OCI-LY7 (cell line): ENCODE results near the gene B3GALT4. TPM values are rescaled to one million over a fixed set of nuclear protein-coding genes. Genes with fewer than 3 reads are reported as not detected.

ENCODE experiments used
- Bru-seq: library from RNA; stranded (reverse); fragments of 400-500 nt; gene quantifications from one replicate; lab custom pipeline; 2021; lab: Mats Ljungman, UMichigan
- BruChase-seq, 2 experiments: library from RNA; stranded (reverse); fragments of 400-500 nt; gene quantifications; one replicate each; lab custom pipeline; 2021; lab: Mats Ljungman, UMichigan
- BruUV-seq: library from RNA; stranded (reverse); fragments of 400-500 nt; replicated peaks from 2 replicates; lab custom pipeline; 2021; lab: Mats Ljungman, UMichigan
- CTCF ChIA-PET: fragments of 300-600 bp; sonication (Branson Sonifier 250); formaldehyde crosslinking; loops from one replicate; lab custom pipeline; 2022; ENCODE audit warnings: antibody characterized with exemption; ENCODE audit not compliant: unreplicated experiment; lab: Charles Lee
- POLR2A ChIA-PET: fragments of 300-600 bp; sonication (Branson Sonifier 250); formaldehyde crosslinking; loops from one replicate; lab custom pipeline; 2022; ENCODE audit warnings: antibody characterized with exemption; lab: Charles Lee
- DNase-seq: peaks from one replicate; pipeline ENCODE4 v3.0.0-alpha.2; 2015; ENCODE audit warnings: low spot score
- H2AFZ ChIP-seq: fragments of 200-600 bp; sonication (generic), shearing (Covaris generic); 2 replicates; pipeline ENCODE4 v1.6.1; 2014; ENCODE audit warnings: mild to moderate bottlenecking, antibody characterized with exemption, low read length, moderate library complexity
- H3K27ac ChIP-seq: fragments of 200-600 bp; sonication (generic); 2 replicates; pipeline ENCODE4 v1.5.1; 2014; ENCODE audit warnings: mixed run types, low read depth, mild to moderate bottlenecking, moderate library complexity, low read length, inconsistent platforms; ENCODE audit not compliant: poor library complexity, severe bottlenecking
- H3K36me3 ChIP-seq: fragments of 200-600 bp; sonication (generic); 2 replicates; pipeline ENCODE4 v1.6.1; 2014; ENCODE audit warnings: mild to moderate bottlenecking, antibody characterized with exemption, low read length, moderate library complexity, mixed read lengths; ENCODE audit not compliant: insufficient read depth
- H3K4me1 ChIP-seq: fragments of 200-600 bp; sonication (generic); 2 replicates; pipeline ENCODE4 v1.5.1; 2014; ENCODE audit warnings: mild to moderate bottlenecking, low read length; ENCODE audit not compliant: insufficient read depth, poor library complexity, severe bottlenecking
- H3K4me2 ChIP-seq: fragments of 200-600 bp; sonication (generic); 2 replicates; pipeline ENCODE4 v1.6.1; 2014; ENCODE audit warnings: mild to moderate bottlenecking, low read length
- H3K4me3 ChIP-seq: fragments of 200-600 bp; sonication (generic); 2 replicates; pipeline ENCODE4 v1.5.1; 2014; ENCODE audit warnings: mild to moderate bottlenecking, low read depth, low read length; ENCODE audit not compliant: poor library complexity, severe bottlenecking
- H3K79me2 ChIP-seq: fragments of 200-600 bp; sonication (generic); 2 replicates; pipeline ENCODE4 v1.6.1; 2016; ENCODE audit warnings: low read depth, mild to moderate bottlenecking, low read length, moderate library complexity, mixed read lengths; ENCODE audit not compliant: insufficient read depth
- H3K9me2 ChIP-seq: fragments of 200-600 bp; sonication (generic); 2 replicates; pipeline ENCODE4 v1.6.1; 2016; ENCODE audit warnings: mild to moderate bottlenecking, low read length, mixed read lengths; ENCODE audit not compliant: insufficient read depth
- H3K9me3 ChIP-seq: fragments of 200-600 bp; sonication (generic); 2 replicates; pipeline ENCODE4 v1.6.1; 2014; ENCODE audit warnings: mild to moderate bottlenecking, mixed run types, low read length, mixed read lengths
- H4K20me1 ChIP-seq: fragments of 200-600 bp; sonication (generic); 2 replicates; pipeline ENCODE4 v1.6.1; 2014; ENCODE audit warnings: mild to moderate bottlenecking, antibody characterized with exemption, low read length, moderate library complexity, mixed read lengths; ENCODE audit not compliant: insufficient read depth
- EZH2phosphoT487 ChIP-seq: fragments of 200-600 bp; sonication (generic); IDR thresholded peaks from 2 replicates; pipeline ENCODE4 v1.6.1; 2018; ENCODE audit warnings: low read depth, borderline replicate concordance, mild to moderate bottlenecking, mixed run types, antibody characterized with exemption, low read length, moderate library complexity, mixed read lengths
- intact Hi-C: fragments of 100-400 bp; cut with micrococcal nuclease; formaldehyde crosslinking; loops from one replicate; pipeline ENCODE4 v1.10.0; 2022; ENCODE audit not compliant: unreplicated experiment
- long read RNA-seq: library from polyadenylated mRNA; stranded (forward); transcript quantifications from one replicate; pipeline ENCODE4 v2.0.0, GENCODE V29; 2022
- total RNA-seq, 2 experiments: library from RNA; depleted of rRNA in 1 of 2; stranded (reverse); fragments of >200 nt in 1 of 2; shearing (Covaris generic) in 1 of 2; gene quantifications; 2 replicates each; pipeline ENCODE4 v1.2.3, GENCODE V29; 2014 to 2022
- TF ChIP-seq, protein P1 (sequence below): fragments of 200-600 bp; sonication (generic); conservative IDR thresholded peaks from 2 replicates; pipeline ENCODE4 v1.5.1; 2014; ENCODE audit warnings: mild to moderate bottlenecking, antibody characterized with exemption, low read length, moderate library complexity, mixed read lengths

The B3GALT4 gene, protein sequence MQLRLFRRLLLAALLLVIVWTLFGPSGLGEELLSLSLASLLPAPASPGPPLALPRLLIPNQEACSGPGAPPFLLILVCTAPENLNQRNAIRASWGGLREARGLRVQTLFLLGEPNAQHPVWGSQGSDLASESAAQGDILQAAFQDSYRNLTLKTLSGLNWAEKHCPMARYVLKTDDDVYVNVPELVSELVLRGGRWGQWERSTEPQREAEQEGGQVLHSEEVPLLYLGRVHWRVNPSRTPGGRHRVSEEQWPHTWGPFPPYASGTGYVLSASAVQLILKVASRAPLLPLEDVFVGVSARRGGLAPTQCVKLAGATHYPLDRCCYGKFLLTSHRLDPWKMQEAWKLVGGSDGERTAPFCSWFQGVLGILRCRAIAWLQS
- 13.1 and 14.2 TPM in 2 replicates for total RNA-seq (2014; rRNA removed; shearing (Covaris generic))
- total RNA-seq (2022) = 14.1 and 17.3 TPM in 2 replicates
- Bru-seq, nascent RNA = percentile 49 among the genes with signal in this experiment
- percentile 36 among the genes with signal in this experiment for BruChase-seq, experiment 1, labeled RNA remaining after a 6-hour chase
- percentile 38 among the genes with signal in this experiment for BruChase-seq, experiment 2, labeled RNA remaining after a 2-hour chase
- long read RNA-seq, transcript B3GALT4-204 (1 exons, 1,694 nt) = major isoform, 21 of 21 reads
- long read RNA-seq, partial matches to known transcripts = 0 of 21 reads
- long read RNA-seq, other reads (novel, unspliced or antisense) = 0 of 21 reads

DNA sequence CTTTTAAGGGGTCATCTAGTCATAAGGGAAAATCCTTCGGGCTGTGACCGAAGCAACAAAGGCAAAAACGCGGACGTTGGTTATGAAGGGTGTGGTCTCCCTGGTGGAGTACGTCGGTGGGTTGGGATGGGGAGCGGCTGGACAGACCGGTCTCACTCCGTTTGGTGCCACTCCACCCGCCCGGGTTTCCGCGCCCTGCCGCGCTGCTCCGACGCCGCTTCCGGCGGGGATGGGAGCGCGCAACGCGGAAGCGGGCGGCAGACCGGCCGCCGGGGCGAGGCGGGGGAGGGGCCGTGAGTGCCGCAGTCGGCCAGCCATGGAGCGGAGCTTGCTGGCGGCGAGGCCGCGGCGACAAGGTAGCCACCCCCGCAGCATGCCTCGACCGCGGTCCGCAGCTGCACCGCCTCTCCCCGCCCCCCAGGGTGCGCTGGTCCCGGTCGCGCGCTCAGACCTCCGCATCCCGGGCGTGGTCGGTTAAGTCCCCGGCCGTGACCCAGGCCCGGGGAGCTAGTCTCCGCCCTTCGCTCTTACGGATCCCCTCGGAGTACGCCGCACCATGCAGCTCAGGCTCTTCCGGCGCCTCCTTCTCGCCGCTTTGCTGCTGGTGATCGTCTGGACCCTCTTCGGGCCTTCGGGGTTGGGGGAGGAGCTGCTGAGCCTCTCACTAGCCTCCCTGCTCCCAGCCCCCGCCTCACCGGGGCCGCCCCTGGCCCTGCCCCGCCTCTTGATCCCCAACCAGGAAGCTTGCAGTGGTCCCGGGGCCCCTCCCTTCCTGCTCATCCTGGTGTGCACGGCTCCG lies at the start of gene B3GALT4:
B3GALT4 (plus strand) TSS at position 260 of the 799 bp plus-strand sequence; CDS start at position 557, 297 bp downstream.
- Histone ChIP-seq H3K9me3 (no peaks in the 10 kb centered on the region), H3K36me3 (peaks cover 92% of the 10 kb centered on the region), H3K4me3 (peak within 1 kb of the TSS; percentile 97), H3K79me2 (peaks cover 39% of the 10 kb centered on the region), H3K4me1 (peaks cover 58% of the 10 kb centered on the region), H3K9me2 (no peaks in the 10 kb centered on the region), H3K27ac (peak within 1 kb of the TSS; percentile 93), H2AFZ (peak within 1 kb of the TSS; percentile 9; the same call in 1 of the 2 replicates), H4K20me1 (peaks cover 31% of the 10 kb centered on the region), H3K4me2 (peak within 1 kb of the TSS; percentile 93)
- DNase-seq = peak; percentile 83
- intact Hi-C loops = loop anchor here (2.0 to 5.0 kb wide), 3 partner anchors 68 to 150 kb away; partner anchors contain the start of gene KIFC1
- TF ChIP-seq, protein P1, sequence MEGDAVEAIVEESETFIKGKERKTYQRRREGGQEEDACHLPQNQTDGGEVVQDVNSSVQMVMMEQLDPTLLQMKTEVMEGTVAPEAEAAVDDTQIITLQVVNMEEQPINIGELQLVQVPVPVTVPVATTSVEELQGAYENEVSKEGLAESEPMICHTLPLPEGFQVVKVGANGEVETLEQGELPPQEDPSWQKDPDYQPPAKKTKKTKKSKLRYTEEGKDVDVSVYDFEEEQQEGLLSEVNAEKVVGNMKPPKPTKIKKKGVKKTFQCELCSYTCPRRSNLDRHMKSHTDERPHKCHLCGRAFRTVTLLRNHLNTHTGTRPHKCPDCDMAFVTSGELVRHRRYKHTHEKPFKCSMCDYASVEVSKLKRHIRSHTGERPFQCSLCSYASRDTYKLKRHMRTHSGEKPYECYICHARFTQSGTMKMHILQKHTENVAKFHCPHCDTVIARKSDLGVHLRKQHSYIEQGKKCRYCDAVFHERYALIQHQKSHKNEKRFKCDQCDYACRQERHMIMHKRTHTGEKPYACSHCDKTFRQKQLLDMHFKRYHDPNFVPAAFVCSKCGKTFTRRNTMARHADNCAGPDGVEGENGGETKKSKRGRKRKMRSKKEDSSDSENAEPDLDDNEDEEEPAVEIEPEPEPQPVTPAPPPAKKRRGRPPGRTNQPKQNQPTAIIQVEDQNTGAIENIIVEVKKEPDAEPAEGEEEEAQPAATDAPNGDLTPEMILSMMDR = peak; percentile 53
- no peak for TF ChIP-seq EZH2phosphoT487
- CTCF ChIA-PET = interaction anchor here (2.7 kb wide), 1 partner anchor 22 kb away, joined by 12 read pairs; no protein-coding TSS in a partner anchor
- POLR2A ChIA-PET = interaction anchor here (0.5 to 3.2 kb wide), 7 partner anchors 10 to 149 kb away, joined by 3 to 19 read pairs (median 4); partner anchors contain the start of genes CUTA, PFDN6, RING1 and WDR46
- no TSS peak for BruUV-seq

DNA sequence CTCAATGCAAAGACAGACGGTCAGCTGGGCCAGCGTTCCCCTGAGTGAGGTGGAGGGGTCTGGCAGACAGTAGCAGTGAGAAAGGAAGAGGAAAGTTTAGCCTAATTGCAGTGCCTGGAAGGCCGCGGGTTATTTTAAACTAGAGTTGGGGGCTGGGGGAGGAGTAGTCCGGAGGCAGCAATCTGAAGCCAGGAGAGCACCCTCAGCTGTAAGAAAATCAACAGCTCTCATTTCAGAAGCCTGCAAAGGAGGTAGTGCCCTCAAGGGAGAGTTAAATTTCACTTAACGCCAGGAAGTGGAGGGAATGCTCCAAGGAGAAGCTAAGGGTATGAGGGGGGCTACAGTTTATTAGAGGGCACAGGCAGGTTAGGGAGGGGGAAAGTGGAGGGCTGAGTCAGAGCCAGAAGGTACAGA lies 41.7 kb upstream of the B3GALT4 start:
- H3K36me3 ChIP-seq = no peaks in the 10 kb centered on the region
- TF ChIP-seq EZH2phosphoT487 = no peak
- TF ChIP-seq, protein P1 = no peak
- no peaks in the 10 kb centered on the region for H3K4me1 ChIP-seq
- no peak for DNase-seq
- intact Hi-C loops = no loop called here
- H3K4me2 ChIP-seq = no peak overlapping the region
- H3K9me3 ChIP-seq = no peaks in the 10 kb centered on the region
- BruUV-seq = no TSS peak
- ChIA-PET CTCF (interaction anchor here (0.9 kb wide), 1 partner anchor 13 kb away, joined by 6 read pairs; no protein-coding TSS in a partner anchor), POLR2A (interaction anchor here (0.6 to 0.7 kb wide), 2 partner anchors 383 to 804 kb away, joined by 4 read pairs; no protein-coding TSS in a partner anchor)
- H3K9me2 ChIP-seq = no peaks in the 10 kb centered on the region
- H3K4me3 ChIP-seq = no peak overlapping the region
- H4K20me1 ChIP-seq = no peaks in the 10 kb centered on the region
- H3K27ac ChIP-seq = no peak overlapping the region
- H3K79me2 ChIP-seq = no peaks in the 10 kb centered on the region
- H2AFZ ChIP-seq = no peak overlapping the region
